DND-41 (cell line): Measurements from ENCODE around the gene MAS1L.

Experiments used
- ATAC-seq: fragments of 200-7000 bp; cut with Tn5 transposase; 3 replicates; pipeline ENCODE4 v1.9.1; 2021; ENCODE audit warnings: low read depth; ENCODE audit not compliant: insufficient read depth
- DNase-seq: peaks from one replicate; pipeline ENCODE4 v3.0.0-alpha.2; 2020
- H2AFZ ChIP-seq: 2 replicates; pipeline ENCODE4 v1.6.0; 2012; ENCODE audit warnings: low read depth, low read length
- H3K27ac ChIP-seq: 2 replicates; pipeline ENCODE4 v1.5.1; 2012; ENCODE audit warnings: low read length, inconsistent platforms
- H3K27me3 ChIP-seq: fragments of 200-600 bp; sonication (generic); 2 replicates; pipeline ENCODE4 v1.6.0; 2012; ENCODE audit warnings: low read length, mild to moderate bottlenecking, inconsistent platforms; ENCODE audit not compliant: insufficient read depth, poor library complexity
- H3K36me3 ChIP-seq: 2 replicates; pipeline ENCODE4 v1.5.1; 2012; ENCODE audit warnings: low read length, inconsistent platforms; ENCODE audit not compliant: insufficient read depth
- H3K4me1 ChIP-seq: 2 replicates; pipeline ENCODE4 v1.5.1; 2012; ENCODE audit warnings: mild to moderate bottlenecking, low read length; ENCODE audit not compliant: insufficient read depth
- H3K4me2 ChIP-seq: 2 replicates; pipeline ENCODE4 v1.6.0; 2012; ENCODE audit warnings: mild to moderate bottlenecking, moderate library complexity, low read length, inconsistent platforms; ENCODE audit not compliant: insufficient read depth
- H3K4me3 ChIP-seq, 2 experiments: fragments of 200-600 bp in 1 of 2; shearing (Covaris generic) in 1 of 2; 2 replicates each; pipeline ENCODE4 v1.5.1; 2012 to 2016; ENCODE audit warnings: inconsistent platforms in 2 of 2, low read length in 2 of 2, mild to moderate bottlenecking in 2 of 2, low read depth in 1 of 2, moderate library complexity in 1 of 2
- H3K79me2 ChIP-seq: 2 replicates; pipeline ENCODE4 v1.6.0; 2012; ENCODE audit warnings: low read length, inconsistent platforms; ENCODE audit not compliant: insufficient read depth
- H3K9ac ChIP-seq: 2 replicates; pipeline ENCODE4 v1.6.0; 2012; ENCODE audit warnings: low read depth, mild to moderate bottlenecking, inconsistent platforms, low read length, moderate library complexity
- H3K9me3 ChIP-seq: 2 replicates; pipeline ENCODE4 v1.5.1; 2012; ENCODE audit warnings: low read length, moderate library complexity, mild to moderate bottlenecking, inconsistent platforms; ENCODE audit not compliant: insufficient read depth, severe bottlenecking
- H4K20me1 ChIP-seq: 2 replicates; pipeline ENCODE4 v1.6.0; 2012; ENCODE audit warnings: low read length; ENCODE audit not compliant: insufficient read depth
- EZH2 ChIP-seq: IDR thresholded peaks from 3 replicates; pipeline ENCODE4 v1.6.1; 2012; ENCODE audit warnings: borderline replicate concordance, low read depth, mild to moderate bottlenecking, moderate library complexity, low read length, inconsistent platforms; ENCODE audit not compliant: severe bottlenecking
- TF ChIP-seq, protein P1 (sequence below): IDR thresholded peaks from 2 replicates; pipeline ENCODE4 v1.5.1; 2012; ENCODE audit warnings: borderline replicate concordance, low read length, moderate library complexity, mild to moderate bottlenecking; ENCODE audit not compliant: poor library complexity, severe bottlenecking; ENCODE audit errors: extremely low read depth

The MAS1L gene

DNA sequence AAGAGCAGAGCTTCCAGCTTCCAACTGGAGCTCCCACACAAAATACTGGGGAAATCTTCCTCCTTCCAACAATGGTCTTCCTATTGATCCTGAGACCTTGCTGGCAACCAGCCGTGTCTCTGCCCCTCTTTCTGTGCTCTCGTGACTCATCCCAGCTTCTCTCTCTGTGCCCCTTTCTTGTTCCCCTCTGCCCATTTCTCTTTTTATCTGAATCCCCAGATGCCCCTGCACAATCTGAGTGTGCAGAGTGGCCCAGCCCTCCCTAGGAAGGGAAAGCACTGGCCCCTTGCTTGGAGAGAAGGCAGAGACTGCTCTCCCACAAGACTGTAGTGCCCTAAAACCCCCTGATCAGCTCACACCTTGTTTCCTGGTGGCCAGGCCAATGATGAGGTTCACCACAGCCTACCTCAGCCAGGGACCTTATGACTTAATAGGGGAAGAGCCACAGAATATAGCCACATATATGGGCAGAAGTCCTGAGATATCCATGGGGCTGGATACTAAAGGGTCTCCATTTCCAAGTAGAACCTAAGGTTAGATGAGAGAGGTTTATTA, 23.1 kb upstream of the MAS1L start:
- H3K9ac ChIP-seq, result no peak overlapping the region
- H3K9me3 ChIP-seq, result no peaks in the 10 kb centered on the region
- DNase-seq (no peak), ATAC-seq (no peak)
- no peaks in the 10 kb centered on the region for H4K20me1 ChIP-seq
- no peak overlapping the region for H3K4me3 ChIP-seq
- no peaks in the 10 kb centered on the region for H3K79me2 ChIP-seq
- no peak overlapping the region for H3K4me2 ChIP-seq
- no peak for TF ChIP-seq EZH2
- no peak overlapping the region for H2AFZ ChIP-seq
- no peak overlapping the region for H3K27ac ChIP-seq
- H3K27me3 ChIP-seq, result peaks cover 6% of the 10 kb centered on the region
- H3K4me1 ChIP-seq, result no peaks in the 10 kb centered on the region
- no peaks in the 10 kb centered on the region for H3K36me3 ChIP-seq

DNA sequence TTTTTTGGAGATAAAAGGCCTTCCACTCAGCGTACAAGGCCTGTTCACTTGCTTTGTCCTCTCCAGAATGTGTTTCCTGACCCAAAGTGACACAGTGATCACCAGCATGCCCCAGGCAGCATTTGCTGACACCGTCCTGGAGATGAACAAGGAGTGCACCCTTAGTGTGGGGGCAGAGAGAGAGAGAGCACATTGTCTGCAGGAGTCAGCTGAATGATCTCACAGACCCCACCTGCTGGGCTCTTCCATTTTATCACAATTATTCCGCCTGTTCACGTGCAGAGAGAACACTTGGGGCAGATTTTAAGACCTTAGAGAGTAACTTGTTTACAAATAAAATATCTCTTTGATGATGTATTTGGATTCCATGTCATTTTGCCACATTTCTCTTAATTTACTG, 22.4 kb upstream of the MAS1L start:
- Histone ChIP-seq H2AFZ (no peak overlapping the region), H3K27ac (no peak overlapping the region), H4K20me1 (no peaks in the 10 kb centered on the region), H3K9ac (no peak overlapping the region), H3K4me2 (no peak overlapping the region), H3K27me3 (peaks cover 8% of the 10 kb centered on the region), H3K4me1 (no peaks in the 10 kb centered on the region), H3K9me3 (no peaks in the 10 kb centered on the region), H3K36me3 (no peaks in the 10 kb centered on the region), H3K4me3 (no peak overlapping the region), H3K79me2 (no peaks in the 10 kb centered on the region)
- DNase-seq (no peak), ATAC-seq (no peak)
- TF ChIP-seq, protein P1, sequence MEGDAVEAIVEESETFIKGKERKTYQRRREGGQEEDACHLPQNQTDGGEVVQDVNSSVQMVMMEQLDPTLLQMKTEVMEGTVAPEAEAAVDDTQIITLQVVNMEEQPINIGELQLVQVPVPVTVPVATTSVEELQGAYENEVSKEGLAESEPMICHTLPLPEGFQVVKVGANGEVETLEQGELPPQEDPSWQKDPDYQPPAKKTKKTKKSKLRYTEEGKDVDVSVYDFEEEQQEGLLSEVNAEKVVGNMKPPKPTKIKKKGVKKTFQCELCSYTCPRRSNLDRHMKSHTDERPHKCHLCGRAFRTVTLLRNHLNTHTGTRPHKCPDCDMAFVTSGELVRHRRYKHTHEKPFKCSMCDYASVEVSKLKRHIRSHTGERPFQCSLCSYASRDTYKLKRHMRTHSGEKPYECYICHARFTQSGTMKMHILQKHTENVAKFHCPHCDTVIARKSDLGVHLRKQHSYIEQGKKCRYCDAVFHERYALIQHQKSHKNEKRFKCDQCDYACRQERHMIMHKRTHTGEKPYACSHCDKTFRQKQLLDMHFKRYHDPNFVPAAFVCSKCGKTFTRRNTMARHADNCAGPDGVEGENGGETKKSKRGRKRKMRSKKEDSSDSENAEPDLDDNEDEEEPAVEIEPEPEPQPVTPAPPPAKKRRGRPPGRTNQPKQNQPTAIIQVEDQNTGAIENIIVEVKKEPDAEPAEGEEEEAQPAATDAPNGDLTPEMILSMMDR, result no peak
- no peak for TF ChIP-seq EZH2

DNA sequence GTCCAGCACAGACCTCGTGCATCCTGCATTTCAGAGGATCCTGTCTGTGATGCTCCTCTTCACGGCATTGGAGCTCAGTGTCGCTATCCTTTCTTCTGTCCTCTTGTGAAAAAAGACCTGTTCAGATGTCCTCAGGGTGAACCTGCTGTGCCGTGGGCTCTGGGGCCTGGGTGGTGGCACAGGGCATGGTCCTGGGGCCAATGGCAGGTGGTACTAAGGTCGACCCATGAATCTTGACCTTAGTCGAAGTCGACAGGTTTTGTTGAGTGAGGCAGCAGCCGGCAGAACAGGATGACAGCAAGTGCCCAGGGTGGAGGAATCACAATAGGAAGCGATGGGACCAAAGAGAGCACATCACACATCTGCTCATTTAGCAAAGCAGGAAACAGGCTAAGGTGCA, 22.0 kb upstream of the MAS1L start:
- H3K9me3 ChIP-seq, result no peaks in the 10 kb centered on the region
- no peak overlapping the region for H2AFZ ChIP-seq
- H3K4me2 ChIP-seq, result no peak overlapping the region
- H3K79me2 ChIP-seq, result no peaks in the 10 kb centered on the region
- H4K20me1 ChIP-seq, result no peaks in the 10 kb centered on the region
- TF ChIP-seq, protein P1, result no peak
- no peak for TF ChIP-seq EZH2
- H3K36me3 ChIP-seq, result no peaks in the 10 kb centered on the region
- ATAC-seq (no peak), DNase-seq (no peak)
- H3K4me3 ChIP-seq, result no peak overlapping the region
- H3K9ac ChIP-seq, result no peak overlapping the region
- peaks cover 11% of the 10 kb centered on the region for H3K27me3 ChIP-seq
- no peak overlapping the region for H3K27ac ChIP-seq
- no peaks in the 10 kb centered on the region for H3K4me1 ChIP-seq

DNA sequence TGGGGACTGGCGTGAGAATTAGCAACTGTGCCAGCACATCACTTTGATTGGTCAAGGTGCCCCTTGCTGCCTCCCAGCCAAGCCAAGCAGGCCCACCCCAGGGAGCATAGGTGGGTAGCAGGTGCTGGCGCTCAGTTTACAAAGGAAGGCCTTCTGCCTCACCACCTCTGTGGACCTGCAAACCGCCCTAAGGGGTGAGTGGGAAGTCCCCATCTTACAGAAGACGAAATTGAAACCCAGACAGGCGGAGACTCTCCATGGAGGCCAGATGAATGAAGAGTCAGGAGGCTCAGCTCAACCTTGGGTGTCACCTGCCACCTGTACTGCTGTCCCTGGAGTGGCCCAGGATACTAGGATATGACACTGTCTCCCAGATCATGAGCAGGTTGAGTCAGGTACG, 21.5 kb upstream of the MAS1L start:
- H3K4me2 ChIP-seq, result no peak overlapping the region
- DNase-seq (no peak), ATAC-seq (no peak)
- no peaks in the 10 kb centered on the region for H3K79me2 ChIP-seq
- H3K4me3 ChIP-seq, result no peak overlapping the region
- H3K4me1 ChIP-seq, result no peaks in the 10 kb centered on the region
- no peak for TF ChIP-seq EZH2
- TF ChIP-seq, protein P1, result no peak
- no peaks in the 10 kb centered on the region for H4K20me1 ChIP-seq
- no peak overlapping the region for H2AFZ ChIP-seq
- no peaks in the 10 kb centered on the region for H3K36me3 ChIP-seq
- H3K27me3 ChIP-seq, result peaks cover 12% of the 10 kb centered on the region
- no peak overlapping the region for H3K27ac ChIP-seq
- no peaks in the 10 kb centered on the region for H3K9me3 ChIP-seq
- no peak overlapping the region for H3K9ac ChIP-seq
